ENCODE results near the gene METTL18. TPM values are rescaled to one million over a fixed set of nuclear protein-coding genes. Genes with fewer than 3 reads are reported as not detected.

Gene METTL18
- polyA plus RNA-seq, 3 donors, result 0.68 to 2.5 (median 2.3) TPM

GRCh38 chr1:169753549-169753948 lies 41.2 kb downstream of the METTL18 start:
- Histone ChIP-seq H3K4me3 (replicated peaks in 1 of 3; ENCODE audit: low read depth in 2 of 3, low read length in 3 of 3) (no peak overlapping the region), H3K9ac (ENCODE audit: insufficient read depth, low read length, poor library complexity, severe bottlenecking) (no peak overlapping the region), H3K27ac (ENCODE audit: low read depth in 1 of 2, low read length in 2 of 2) (no peak overlapping the region), H3K27me3 (ENCODE audit: control insufficient read depth in 2 of 2, insufficient read depth in 2 of 2, low read length in 2 of 2) (no peaks in the 10 kb centered on the region), H4K20me1 (ENCODE audit: insufficient read depth, low read length) (no peaks in the 10 kb centered on the region), H3K79me2 (ENCODE audit: insufficient read depth, low read length) (no peaks in the 10 kb centered on the region), H3K36me3 (replicated peaks in 1 of 2; ENCODE audit: control insufficient read depth in 1 of 2, insufficient read depth in 2 of 2, low read length in 2 of 2) (no peaks in the 10 kb centered on the region), H2AFZ (ENCODE audit: insufficient read depth, low read depth, low read length, poor library complexity, severe bottlenecking) (no peak overlapping the region), H3K4me2 (replicated peaks; ENCODE audit: extremely low read depth, low read length, poor library complexity, severe bottlenecking) (no peak overlapping the region), H3K9me3 (replicated peaks in 1 of 2; ENCODE audit: control insufficient read depth in 1 of 2, insufficient read depth in 1 of 2, low read length in 2 of 2) (peaks cover 0 to 2% of the 10 kb centered on the region in 2 donors), H3K4me1 (ENCODE audit: control insufficient read depth in 1 of 2, insufficient read depth in 2 of 2, low read length in 2 of 2) (no peaks in the 10 kb centered on the region)
- Mint-ChIP-seq H3K27ac (no peak overlapping the region), H3K4me3 (no peak overlapping the region), H3K9me3 (peaks cover 5 to 10% (median 6%) of the 10 kb centered on the region in 7 donors), H3K4me1 (no peaks in the 10 kb centered on the region), H3K27me3 (ENCODE audit: low read depth in 3 of 3) (peaks cover 0 to 2% (median 0%) of the 10 kb centered on the region in 3 donors), H3K36me3 (no peaks in the 10 kb centered on the region)
- DNase-seq, result no peak
- 83% methylated on average over 1 of the region's 4 CpGs for WGBS (ENCODE audit: insufficient coverage)
- TF ChIP-seq CTCF (IDR thresholded peaks at IDR 0.05), result no peak
- intact Hi-C loops (cut with micrococcal nuclease), result no loop called here

GRCh38 chr1:169750041-169750440 lies 44.7 kb downstream of the METTL18 start:
- Mint-ChIP-seq H3K27me3 (ENCODE audit: low read depth in 3 of 3) (peaks cover 0 to 1% (median 0%) of the 10 kb centered on the region in 3 donors), H3K9me3 (no peaks in the 10 kb centered on the region), H3K4me1 (no peaks in the 10 kb centered on the region), H3K27ac (no peak overlapping the region), H3K36me3 (no peaks in the 10 kb centered on the region), H3K4me3 (no peak overlapping the region)
- DNase-seq, result no peak
- Histone ChIP-seq H3K9ac (ENCODE audit: insufficient read depth, low read length, poor library complexity, severe bottlenecking) (no peak overlapping the region), H3K4me2 (replicated peaks; ENCODE audit: extremely low read depth, low read length, poor library complexity, severe bottlenecking) (no peak overlapping the region), H3K4me3 (replicated peaks in 1 of 3; ENCODE audit: low read depth in 2 of 3, low read length in 3 of 3) (no peak overlapping the region), H3K36me3 (replicated peaks in 1 of 2; ENCODE audit: control insufficient read depth in 1 of 2, insufficient read depth in 2 of 2, low read length in 2 of 2) (no peaks in the 10 kb centered on the region), H3K79me2 (ENCODE audit: insufficient read depth, low read length) (no peaks in the 10 kb centered on the region), H2AFZ (ENCODE audit: insufficient read depth, low read depth, low read length, poor library complexity, severe bottlenecking) (no peak overlapping the region), H4K20me1 (ENCODE audit: insufficient read depth, low read length) (no peaks in the 10 kb centered on the region), H3K27me3 (ENCODE audit: control insufficient read depth in 2 of 2, insufficient read depth in 2 of 2, low read length in 2 of 2) (no peaks in the 10 kb centered on the region), H3K9me3 (replicated peaks in 1 of 2; ENCODE audit: control insufficient read depth in 1 of 2, insufficient read depth in 1 of 2, low read length in 2 of 2) (no peaks in the 10 kb centered on the region), H3K4me1 (ENCODE audit: control insufficient read depth in 1 of 2, insufficient read depth in 2 of 2, low read length in 2 of 2) (no peaks in the 10 kb centered on the region), H3K27ac (ENCODE audit: low read depth in 1 of 2, low read length in 2 of 2) (no peak overlapping the region)
- intact Hi-C loops (cut with micrococcal nuclease), result no loop called here
- no peak for TF ChIP-seq CTCF (IDR thresholded peaks at IDR 0.05)
- WGBS (ENCODE audit: insufficient coverage), result no CpG with 5 or more reads among the region's 1 CpG
